Pancreas (tissue), 10 donors: ENCODE measurements around the gene LRRC43. TPM values are rescaled to one million over a fixed set of nuclear protein-coding genes. Genes with fewer than 3 reads are reported as not detected.

Experiments
- ATAC-seq, 4 donors: fragments of 200-7000 bp; cut with Tn5 transposase; one replicate each; pipeline versions ENCODE4 v1.8.0 to v1.9.1; 2020; ENCODE audit warnings: mild to moderate bottlenecking in 4 of 4, moderate library complexity in 4 of 4
- DNase-seq, 6 donors: peaks; one replicate each; pipeline ENCODE4 v3.0.0-alpha.2; 2020
- FAIRE-seq: peaks from 2 replicates; lab custom pipeline; 2012; peaks lifted over from hg19 to GRCh38; lab: Jason Lieb, UNC
- H3K27ac ChIP-seq, 4 donors: fragments of 200-600 bp; sonication (generic); 1 replicate in 3 of 4; 2 replicates in 1 of 4; pipeline versions ENCODE4 v1.5.0 to v1.8.0; 2020
- H3K27me3 ChIP-seq, 4 donors: fragments of 200-600 bp; one replicate each; pipeline ENCODE4 v1.8.0; 2021
- H3K36me3 ChIP-seq, 3 donors: fragments of 200-600 bp; sonication (generic) in 1 of 3; one replicate each; pipeline versions ENCODE4 v1.5.0 to v1.8.0; 2020 to 2021
- H3K4me1 ChIP-seq, 3 donors: fragments of 200-600 bp; one replicate each; pipeline ENCODE4 v1.8.0; 2021
- H3K4me3 ChIP-seq, 4 donors: fragments of 200-600 bp; sonication (generic) in 2 of 4; one replicate each; pipeline versions ENCODE4 v1.5.0 to v1.8.0; 2020 to 2021
- H3K9me3 ChIP-seq, 4 donors: fragments of 200-600 bp; one replicate each; pipeline ENCODE4 v1.8.0; 2021
- CTCF ChIP-seq, 4 donors: fragments of 200-600 bp; sonication (generic) in 3 of 4; IDR thresholded peaks; one replicate each; pipeline versions ENCODE4 v1.5.0 to v1.8.0; 2021; ENCODE audit warnings: antibody characterized with exemption in 4 of 4
- WGBS, 2 donors: extraction: QIAGEN DNeasy Blood & Tissue Kit; methylation state at CpG; one replicate each; pipeline ENCODE4 v1.1.7; 2013; 5-methylcytosine and 5-hydroxymethylcytosine counted together
- intact Hi-C, 3 donors: fragments of 100-400 bp; cut with DNase I; formaldehyde crosslinking; loops; one replicate each; pipeline versions ENCODE4 v1.11.1 to v1.14.2; 2022
- polyA plus RNA-seq, 2 donors: library from polyadenylated mRNA; stranded (reverse); fragments of 200-250 nt; gene quantifications; one replicate each; pipeline ENCODE4 v1.2.3, GENCODE V29; 2013
- total RNA-seq, 6 donors: library from RNA; stranded (reverse); fragmentation: NEBNext Ultra II Directional in 4 of 6; extraction: Animal tissue kit (Norgen Biotek cat#: 25700) in 4 of 6; gene quantifications; one replicate each; pipeline versions ENCODE4 v1.2.1 to v1.2.4, GENCODE V29; 2021 to 2023
- donor health status: healthy with polysubstance abuse.
- donor health status: DM: no; HTN: no; CAD: no; lungs with moderate emphysema.
- donor health status: DM: no; HTN: no; CAD: no.
- donor health status: control.
- donor health status: control.
- donor health status: Bipolar disorder and iron deficiency.
- donor health status: DM: yes; HTN: yes; CAD: no.
- donor health status: DM: no; HTN: no; CAD: no.
- donor health status: DM: no; HTN: no; CAD: no.
- donor health status: DM: yes; HTN: yes; CAD: no.

Gene LRRC43
- total and polyA plus RNA-seq, 8 donors: 0.12 to 1.6 (median 0.52) TPM

GRCh38 chr12:122152754-122153153, 30.2 kb upstream of the LRRC43 start:
- intact Hi-C loops: no loop called here
- ATAC-seq (no peak), FAIRE-seq (no peak), DNase-seq (no peak)
- Histone ChIP-seq H3K36me3 (no peaks in the 10 kb centered on the region), H3K4me1 (no peaks in the 10 kb centered on the region), H3K27ac (no peak overlapping the region), H3K4me3 (no peak overlapping the region), H3K27me3 (no peaks in the 10 kb centered on the region), H3K9me3 (no peaks in the 10 kb centered on the region)
- WGBS, 2 donors: 86 to 90% methylated on average over 9 of the region's 9 CpGs
- TF ChIP-seq CTCF (IDR thresholded peaks at IDR 0.05): no peak

GRCh38 chr12:122155705-122156104, 27.2 kb upstream of the LRRC43 start:
- intact Hi-C loops: no loop called here
- Histone ChIP-seq H3K36me3 (no peaks in the 10 kb centered on the region), H3K4me3 (no peak overlapping the region), H3K9me3 (no peaks in the 10 kb centered on the region), H3K27ac (no peak overlapping the region), H3K27me3 (no peaks in the 10 kb centered on the region), H3K4me1 (no peaks in the 10 kb centered on the region)
- WGBS, 2 donors: 89 to 90% methylated on average over 10 of the region's 10 CpGs
- DNase-seq (no peak), FAIRE-seq (no peak), ATAC-seq (no peak)
- TF ChIP-seq CTCF (IDR thresholded peaks at IDR 0.05): no peak

- no peaks in the 10 kb centered on the region for H3K36me3 ChIP-seq
- TF ChIP-seq CTCF (IDR thresholded peaks at IDR 0.05): no peak
- H3K9me3 ChIP-seq: no peaks in the 10 kb centered on the region
- intact Hi-C loops: no loop called here
- no peak overlapping the region for H3K27ac ChIP-seq
- no peaks in the 10 kb centered on the region for H3K4me1 ChIP-seq
- WGBS, 2 donors: 89 to 91% methylated on average over 7 of the region's 7 CpGs
- no peaks in the 10 kb centered on the region for H3K27me3 ChIP-seq
- FAIRE-seq: no peak
- DNase-seq: no peak
- no peak overlapping the region for H3K4me3 ChIP-seq
- no peak for ATAC-seq
Observed at GRCh38 chr12:122158700-122159285, 24.1 kb upstream of the LRRC43 start.

- no peak for DNase-seq
- intact Hi-C loops: no loop called here
- H3K4me3 ChIP-seq: no peak overlapping the region
- H3K27me3 ChIP-seq: no peaks in the 10 kb centered on the region
- H3K27ac ChIP-seq: no peak overlapping the region
- no peak for TF ChIP-seq CTCF (IDR thresholded peaks at IDR 0.05)
- H3K4me1 ChIP-seq: no peaks in the 10 kb centered on the region
- no peak for FAIRE-seq
- no peaks in the 10 kb centered on the region for H3K36me3 ChIP-seq
- no peaks in the 10 kb centered on the region for H3K9me3 ChIP-seq
- ATAC-seq: no peak
- WGBS, 2 donors: 72 to 77% methylated on average over 4 of the region's 4 CpGs
Observed at GRCh38 chr12:122159882-122160281, 23.0 kb upstream of the LRRC43 start.

- Histone ChIP-seq H3K4me1 (no peaks in the 10 kb centered on the region), H3K4me3 (no peak overlapping the region), H3K27me3 (no peaks in the 10 kb centered on the region), H3K9me3 (no peaks in the 10 kb centered on the region), H3K36me3 (no peaks in the 10 kb centered on the region), H3K27ac (no peak overlapping the region)
- no peak for TF ChIP-seq CTCF (IDR thresholded peaks at IDR 0.05)
- WGBS, 2 donors: 85 to 89% methylated on average over 11 of the region's 11 CpGs
- FAIRE-seq (no peak), DNase-seq (no peak), ATAC-seq (no peak)
- intact Hi-C loops: no loop called here
Observed at GRCh38 chr12:122160761-122161160, 22.2 kb upstream of the LRRC43 start.
